Measurements from ENCODE around the gene OSBPL2.

DNA sequence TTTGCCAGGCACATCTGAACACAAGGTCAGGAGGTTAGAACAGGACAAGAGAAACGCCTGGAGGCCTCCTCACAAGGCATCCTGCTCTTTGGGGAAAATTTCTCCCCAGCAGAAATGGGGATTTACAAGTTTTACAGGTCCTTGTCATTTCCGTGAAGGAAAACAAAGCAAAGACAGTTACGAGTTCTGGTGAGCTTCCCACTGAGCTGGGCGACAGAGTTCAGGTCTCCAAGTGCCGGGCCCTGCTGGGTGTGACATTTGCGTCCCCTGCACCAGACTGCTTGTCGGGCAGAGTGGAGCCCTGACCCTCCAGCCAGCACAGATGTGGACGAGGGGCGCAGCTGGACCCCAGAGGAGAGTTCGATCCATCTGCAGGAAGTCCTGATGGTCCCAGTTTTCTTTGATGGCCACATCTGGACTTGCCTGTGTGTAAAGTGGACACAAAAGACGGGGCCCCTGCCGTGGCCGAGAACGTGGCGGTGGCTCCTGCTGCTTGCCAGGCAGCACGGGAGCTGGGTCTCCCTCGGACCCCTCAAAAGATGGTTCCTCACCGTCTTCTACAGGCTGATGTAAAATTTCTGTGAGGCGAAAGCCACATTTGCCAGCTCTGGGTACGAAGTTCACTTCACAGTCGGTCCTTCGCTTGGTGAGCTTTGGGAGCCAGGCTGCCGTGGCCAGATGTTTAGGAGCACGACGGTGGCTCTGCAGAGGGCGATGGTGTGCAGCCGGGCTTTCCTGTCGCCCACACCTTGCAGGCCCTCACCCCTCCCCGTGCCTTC, 59.3 kb downstream of the OSBPL2 start:
- TF ChIP-seq CTCF (IDR thresholded peaks at IDR 0.05) = no peak
- no peak for TF ChIP-seq POLR2AphosphoS5 (IDR thresholded peaks at IDR 0.05)
- TF ChIP-seq POLR2A (IDR thresholded peaks at IDR 0.05) = no peak
